IMR-90 (cell line): ENCODE measurements around the gene PALM2AKAP2. TPM values are rescaled to one million over a fixed set of nuclear protein-coding genes. Genes with fewer than 3 reads are reported as not detected.
A peak's percentile ranks its signal among the peaks of the same experiment; 100 is the strongest.

Experiments used
- ATAC-seq: fragments of 200-7000 bp; cut with Tn5 transposase; 2 replicates; pipeline ENCODE4 v1.9.1; 2020; ENCODE audit warnings: low read depth, mild to moderate bottlenecking, moderate library complexity
- BruUV-seq: library from RNA; stranded (reverse); fragments of 400-500 nt; replicated peaks from 2 replicates; lab custom pipeline; 2021; lab: Mats Ljungman, UMichigan
- CTCF ChIA-PET: fragments of 300-600 bp; formaldehyde crosslinking; extraction: SDS; loops from one replicate; lab custom pipeline; 2021; ENCODE audit warnings: antibody characterized with exemption; lab: Yijun Ruan, JAX
- POLR2A ChIA-PET: fragments of 300-600 bp; sonication (Branson Sonifier 250); formaldehyde crosslinking; loops from one replicate; lab custom pipeline; 2022; ENCODE audit warnings: antibody characterized with exemption; ENCODE audit not compliant: unreplicated experiment; lab: Charles Lee
- DNase-seq: peaks from one replicate; pipeline ENCODE4 v3.0.0; 2013
- H2AFZ ChIP-seq: replicated peaks from 2 replicates; pipeline ENCODE3; 2013; ENCODE audit warnings: low read length, mild to moderate bottlenecking; ENCODE audit not compliant: poor library complexity
- H2AK5ac ChIP-seq: 2 replicates; pipeline ENCODE4 v1.6.1; 2013; ENCODE audit warnings: low read depth, low read length, inconsistent platforms
- H2AK9ac ChIP-seq: replicated peaks from 2 replicates; pipeline ENCODE3; 2013; ENCODE audit warnings: mild to moderate bottlenecking, low read depth, low read length, moderate library complexity; ENCODE audit not compliant: poor library complexity
- H2BK120ac ChIP-seq: 2 replicates; pipeline ENCODE4 v1.6.1; 2013; ENCODE audit warnings: low read depth, low read length, inconsistent platforms
- H2BK15ac ChIP-seq: 3 replicates; pipeline ENCODE4 v1.6.1; 2013; ENCODE audit warnings: low read depth, low read length, inconsistent platforms
- H2BK20ac ChIP-seq: 2 replicates; pipeline ENCODE4 v1.6.1; 2013; ENCODE audit warnings: low read depth, mild to moderate bottlenecking, inconsistent platforms, low read length, moderate library complexity
- H2BK5ac ChIP-seq: 2 replicates; pipeline ENCODE4 v1.6.1; 2013; ENCODE audit warnings: mild to moderate bottlenecking, low read depth, low read length, inconsistent platforms; ENCODE audit not compliant: poor library complexity, severe bottlenecking
- H3K14ac ChIP-seq: replicated peaks from 2 replicates; pipeline ENCODE4 v1.6.1; 2013; ENCODE audit warnings: low read depth, low read length, inconsistent platforms
- H3K18ac ChIP-seq: 2 replicates; pipeline ENCODE4 v1.6.1; 2013; ENCODE audit warnings: low read depth, low read length, control low read depth
- H3K23ac ChIP-seq: 2 replicates; pipeline ENCODE4 v1.6.1; 2013; ENCODE audit warnings: low read depth, low read length, inconsistent platforms
- H3K27ac ChIP-seq: 2 replicates; pipeline ENCODE4 v1.5.1; 2013; ENCODE audit warnings: mild to moderate bottlenecking, control low read depth, low read length; ENCODE audit not compliant: insufficient read depth
- H3K27me3 ChIP-seq: 2 replicates; pipeline ENCODE4 v1.6.1; 2013; ENCODE audit warnings: low read length; ENCODE audit not compliant: control insufficient read depth, insufficient read depth
- H3K36me3 ChIP-seq: 2 replicates; pipeline ENCODE4 v1.6.1; 2013; ENCODE audit warnings: low read length, mixed read lengths; ENCODE audit not compliant: control insufficient read depth, insufficient read depth
- H3K4ac ChIP-seq: 2 replicates; pipeline ENCODE4 v1.6.1; 2013; ENCODE audit warnings: low read depth, low read length, inconsistent platforms
- H3K4me1 ChIP-seq: 2 replicates; pipeline ENCODE4 v1.6.1; 2013; ENCODE audit warnings: low read length, mixed read lengths; ENCODE audit not compliant: control insufficient read depth, insufficient read depth
- H3K4me2 ChIP-seq: 2 replicates; pipeline ENCODE4 v1.6.1; 2013; ENCODE audit warnings: low read depth, mild to moderate bottlenecking, control low read depth, low read length, moderate library complexity
- H3K4me3 ChIP-seq: 2 replicates; pipeline ENCODE4 v1.5.1; 2013; ENCODE audit warnings: low read depth, mild to moderate bottlenecking, control low read depth, low read length, moderate library complexity; ENCODE audit not compliant: insufficient read depth
- H3K56ac ChIP-seq: 2 replicates; pipeline ENCODE4 v1.6.1; 2013; ENCODE audit warnings: low read length, inconsistent platforms; ENCODE audit not compliant: insufficient read depth; ENCODE audit errors: extremely low read depth
- H3K79me1 ChIP-seq, 2 experiments: 2 replicates each; pipeline ENCODE4 v1.6.1; 2013; ENCODE audit warnings: low read length in 2 of 2, inconsistent platforms in 1 of 2, low read depth in 1 of 2
- H3K9ac ChIP-seq: 2 replicates; pipeline ENCODE4 v1.6.1; 2013; ENCODE audit warnings: low read depth, low read length, control low read depth
- H3K9me1 ChIP-seq: 2 replicates; pipeline ENCODE4 v1.6.1; 2013; ENCODE audit warnings: low read length, inconsistent platforms; ENCODE audit not compliant: insufficient read depth
- H3K9me3 ChIP-seq: 2 replicates; pipeline ENCODE4 v1.6.1; 2013; ENCODE audit warnings: low read length; ENCODE audit not compliant: control insufficient read depth, insufficient read depth
- H4K20me1 ChIP-seq: 2 replicates; pipeline ENCODE4 v1.6.1; 2013; ENCODE audit warnings: low read length, inconsistent platforms; ENCODE audit not compliant: insufficient read depth
- H4K5ac ChIP-seq: 2 replicates; pipeline ENCODE4 v1.6.1; 2013; ENCODE audit warnings: mild to moderate bottlenecking, low read depth, low read length, control low read depth
- H4K8ac ChIP-seq, 2 experiments: 2 replicates each; pipeline ENCODE4 v1.6.1; 2013; ENCODE audit warnings: low read depth in 2 of 2, low read length in 2 of 2, control low read depth in 1 of 2, inconsistent platforms in 1 of 2
- H4K91ac ChIP-seq: 2 replicates; pipeline ENCODE4 v1.6.1; 2013; ENCODE audit warnings: low read depth, low read length, inconsistent platforms; ENCODE audit not compliant: insufficient read depth
- ELK1 ChIP-seq: fragments of 150-350 bp; IDR thresholded peaks from 2 replicates; pipeline ENCODE4 v1.6.1; 2016; ENCODE audit warnings: low read depth, mild to moderate bottlenecking, low read length, moderate library complexity, borderline replicate concordance
- POLR2A ChIP-seq: IDR thresholded peaks from 2 replicates; pipeline ENCODE4 v1.6.1; 2012; ENCODE audit warnings: mild to moderate bottlenecking, low read depth, low read length
- WGBS, 2 experiments: methylation state at CpG; one replicate each; pipeline versions ENCODE4 v1.1.5 to v1.1.7; 2013; ENCODE audit warnings: missing lambda C conversion rate in 2 of 2; ENCODE audit not compliant: insufficient read length in 1 of 2; ENCODE audit errors: extremely low coverage in 2 of 2; 5-methylcytosine and 5-hydroxymethylcytosine counted together
- dilution Hi-C: fragments of 300-500 bp; cut with HindIII; formaldehyde crosslinking; loops from one replicate; pipeline ENCODE4 v1.14.3; 2018; ENCODE audit warnings: low sequenced_read_pairs; ENCODE audit not compliant: unreplicated experiment
- in situ Hi-C: fragments of 300-500 bp; cut with MboI; formaldehyde crosslinking; loops from 3 replicates; pipeline ENCODE4 v1.14.3; 2019; ENCODE audit warnings: low sequenced_read_pairs, inconsistent platforms, mixed read lengths
- intact Hi-C: fragments of 100-400 bp; cut with micrococcal nuclease; formaldehyde crosslinking; loops from 2 replicates; pipeline ENCODE4 v1.10.0; 2022
- polyA plus RNA-seq, 3 experiments: library from polyadenylated mRNA; depleted of rRNA; stranded (reverse); fragments of >200 nt; gene quantifications; 2 replicates each; pipeline ENCODE4 v1.2.3, GENCODE V29; 2012; ENCODE audit warnings: low replicate concordance in 1 of 3
- total RNA-seq: library from RNA; depleted of rRNA; stranded (reverse); fragments of >200 nt; gene quantifications from 2 replicates; pipeline ENCODE4 v1.2.3, GENCODE V29; 2012

Gene PALM2AKAP2
- total and polyA plus RNA-seq, 2 of the 4 experiments (the other 2 are of a cell fraction) = 3.2 to 14.2 TPM

GRCh38 chr9:109791003-109791677, 11.1 kb downstream of the PALM2AKAP2 start:
- Histone ChIP-seq H3K4ac (peak overlapping the region; percentile 41; the same call in 1 of the 2 replicates), H2AK9ac (no peak overlapping the region), H3K4me2 (no peak overlapping the region), H3K36me3 (no peaks in the 10 kb centered on the region), H2AFZ (no peak overlapping the region), H3K4me1 (peaks cover 21% of the 10 kb centered on the region), H4K8ac (no peak overlapping the region; a peak in 1 of 4 replicates), H2BK20ac (no peak overlapping the region; the same call in 1 of the 2 replicates), H2BK15ac (peak overlapping the region; percentile 56; the same call in 1 of the 3 replicates), H3K18ac (no peak overlapping the region), H3K56ac (no peak overlapping the region), H4K91ac (no peak overlapping the region; the same call in 1 of the 2 replicates), H3K27me3 (no peaks in the 10 kb centered on the region), H3K9me3 (no peaks in the 10 kb centered on the region), H2BK120ac (no peak overlapping the region), H3K14ac (peak overlapping the region; percentile 62), H2AK5ac (peak overlapping the region; percentile 79), H4K5ac (no peak overlapping the region), H3K4me3 (no peak overlapping the region), H3K9me1 (peaks cover 30% of the 10 kb centered on the region), H3K79me1 (peaks cover 36 to 73% of the 10 kb centered on the region in 2 experiments; a peak in 3 of 4 replicates), H3K23ac (peak overlapping the region; percentile 38), H3K9ac (no peak overlapping the region), H4K20me1 (peaks cover 6% of the 10 kb centered on the region; the same call in 1 of the 2 replicates), H3K27ac (no peak overlapping the region), H2BK5ac (no peak overlapping the region)
- no CpG with 5 or more reads among the region's 6 CpGs for WGBS, 2 experiments
- in situ Hi-C loops = no loop called here
- intact Hi-C loops = no loop called here
- no TSS peak for BruUV-seq
- POLR2A ChIA-PET = interaction anchor here (0.7 kb wide), 1 partner anchor 8 kb away, joined by 3 read pairs; no protein-coding TSS in a partner anchor
- no peak for DNase-seq
- dilution Hi-C loops = no loop called here
- no peak for ATAC-seq
- CTCF ChIA-PET = no interaction called here
- TF ChIP-seq POLR2A (no peak), ELK1 (no peak)
